AG09309 (cell line): Measurements from ENCODE around the gene TSPAN14.

Experiments used
- DNase-seq: peaks from one replicate; pipeline ENCODE4 v3.0.0-alpha.2; 2010; ENCODE audit warnings: low read depth
- H3K4me3 ChIP-seq: 2 replicates; pipeline ENCODE4 v1.5.1; 2011; ENCODE audit warnings: mild to moderate bottlenecking, low read depth, low read length, moderate library complexity; ENCODE audit not compliant: control insufficient read depth
- TF ChIP-seq, protein P1 (sequence below): IDR thresholded peaks from 2 replicates; pipeline ENCODE4 v1.5.1; 2011; ENCODE audit warnings: mild to moderate bottlenecking, low read depth, low read length, inconsistent platforms; ENCODE audit not compliant: insufficient read depth, control insufficient read depth; ENCODE audit errors: missing control alignments

Gene TSPAN14

DNA sequence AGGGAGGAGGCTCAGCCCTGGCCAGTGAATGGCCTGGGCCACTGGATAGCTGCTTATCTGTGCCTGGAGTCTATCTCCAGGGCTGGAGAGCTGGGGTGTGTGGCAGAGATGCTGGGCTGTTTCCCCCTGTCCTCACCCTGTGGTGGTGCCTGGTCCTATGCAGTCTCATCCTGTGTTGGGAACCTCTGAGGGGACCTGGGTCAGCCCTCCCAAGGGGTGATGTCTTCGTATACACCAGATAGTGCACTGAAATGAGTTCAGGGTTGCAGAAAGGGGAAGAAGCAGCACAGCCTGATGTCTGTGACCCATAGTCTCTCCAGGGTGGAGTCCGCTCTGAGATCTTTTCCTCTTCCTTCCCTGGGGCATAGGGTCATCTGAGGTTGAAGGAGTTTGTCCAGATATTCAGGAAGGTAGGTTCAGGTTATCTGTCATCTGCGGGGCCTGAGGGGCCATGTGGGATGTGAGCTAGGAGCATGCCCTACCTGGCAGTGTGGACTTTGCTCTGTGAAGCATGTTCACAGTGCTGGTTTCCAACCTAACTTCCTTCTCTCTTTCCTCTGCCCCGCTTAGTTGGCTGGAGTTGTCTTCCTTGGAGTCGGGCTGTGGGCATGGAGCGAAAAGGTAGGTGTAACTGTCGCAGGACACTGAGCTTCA, 50.2 kb downstream of the TSPAN14 start:
- TF ChIP-seq, protein P1, sequence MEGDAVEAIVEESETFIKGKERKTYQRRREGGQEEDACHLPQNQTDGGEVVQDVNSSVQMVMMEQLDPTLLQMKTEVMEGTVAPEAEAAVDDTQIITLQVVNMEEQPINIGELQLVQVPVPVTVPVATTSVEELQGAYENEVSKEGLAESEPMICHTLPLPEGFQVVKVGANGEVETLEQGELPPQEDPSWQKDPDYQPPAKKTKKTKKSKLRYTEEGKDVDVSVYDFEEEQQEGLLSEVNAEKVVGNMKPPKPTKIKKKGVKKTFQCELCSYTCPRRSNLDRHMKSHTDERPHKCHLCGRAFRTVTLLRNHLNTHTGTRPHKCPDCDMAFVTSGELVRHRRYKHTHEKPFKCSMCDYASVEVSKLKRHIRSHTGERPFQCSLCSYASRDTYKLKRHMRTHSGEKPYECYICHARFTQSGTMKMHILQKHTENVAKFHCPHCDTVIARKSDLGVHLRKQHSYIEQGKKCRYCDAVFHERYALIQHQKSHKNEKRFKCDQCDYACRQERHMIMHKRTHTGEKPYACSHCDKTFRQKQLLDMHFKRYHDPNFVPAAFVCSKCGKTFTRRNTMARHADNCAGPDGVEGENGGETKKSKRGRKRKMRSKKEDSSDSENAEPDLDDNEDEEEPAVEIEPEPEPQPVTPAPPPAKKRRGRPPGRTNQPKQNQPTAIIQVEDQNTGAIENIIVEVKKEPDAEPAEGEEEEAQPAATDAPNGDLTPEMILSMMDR = no peak
- no peak for DNase-seq
- no peak overlapping the region for H3K4me3 ChIP-seq

DNA sequence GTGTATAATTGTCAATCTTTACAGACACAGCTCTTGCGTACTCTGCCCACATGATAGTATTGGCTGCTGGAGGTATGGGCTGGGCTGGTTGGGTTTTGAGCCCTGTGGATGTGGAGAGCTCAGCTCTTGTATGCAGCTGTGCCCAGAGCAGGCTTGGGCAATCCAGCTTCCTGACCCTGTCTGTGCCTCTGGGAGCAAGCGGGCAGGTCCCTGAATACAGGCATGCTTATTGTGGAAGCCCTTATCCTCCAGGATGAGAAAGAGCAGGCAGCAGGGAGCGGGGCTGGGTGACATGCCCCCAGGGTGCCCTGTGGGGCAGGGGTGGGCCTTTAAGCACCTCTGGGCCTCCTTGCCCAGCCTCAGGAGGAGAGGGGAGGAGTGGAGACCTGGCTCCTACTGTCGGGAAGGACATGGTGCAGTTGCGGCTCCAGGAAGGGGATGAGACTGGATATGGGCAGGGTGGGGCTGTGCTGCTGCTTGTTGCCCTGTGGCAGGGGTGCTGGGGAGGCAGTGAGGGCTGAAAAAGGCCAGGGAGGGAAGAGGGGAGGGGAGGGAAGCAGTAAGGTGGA, 50.9 kb downstream of the TSPAN14 start:
- DNase-seq = no peak
- no peak overlapping the region for H3K4me3 ChIP-seq
- TF ChIP-seq, protein P1 = no peak

DNA sequence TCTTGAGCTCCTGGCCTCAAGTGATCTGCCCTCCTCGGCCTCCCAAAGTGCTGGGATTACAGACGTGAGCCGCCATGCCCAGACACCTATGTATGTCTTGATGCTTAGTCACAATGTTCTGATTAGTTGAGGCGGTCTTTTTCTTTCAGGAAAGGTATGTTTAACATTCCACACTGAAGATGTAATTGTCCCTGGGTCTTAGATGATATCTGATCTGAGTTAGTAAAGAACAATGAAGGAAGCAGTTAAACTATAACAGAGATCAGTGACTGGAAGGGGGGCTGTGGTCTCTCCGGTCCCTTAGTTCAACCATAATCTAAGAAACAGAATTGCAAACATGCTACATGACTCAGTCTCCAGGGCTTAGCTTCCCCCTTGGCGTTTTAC, 52.1 kb downstream of the TSPAN14 start:
- DNase-seq = no peak
- TF ChIP-seq, protein P1 = no peak
- no peak overlapping the region for H3K4me3 ChIP-seq

DNA sequence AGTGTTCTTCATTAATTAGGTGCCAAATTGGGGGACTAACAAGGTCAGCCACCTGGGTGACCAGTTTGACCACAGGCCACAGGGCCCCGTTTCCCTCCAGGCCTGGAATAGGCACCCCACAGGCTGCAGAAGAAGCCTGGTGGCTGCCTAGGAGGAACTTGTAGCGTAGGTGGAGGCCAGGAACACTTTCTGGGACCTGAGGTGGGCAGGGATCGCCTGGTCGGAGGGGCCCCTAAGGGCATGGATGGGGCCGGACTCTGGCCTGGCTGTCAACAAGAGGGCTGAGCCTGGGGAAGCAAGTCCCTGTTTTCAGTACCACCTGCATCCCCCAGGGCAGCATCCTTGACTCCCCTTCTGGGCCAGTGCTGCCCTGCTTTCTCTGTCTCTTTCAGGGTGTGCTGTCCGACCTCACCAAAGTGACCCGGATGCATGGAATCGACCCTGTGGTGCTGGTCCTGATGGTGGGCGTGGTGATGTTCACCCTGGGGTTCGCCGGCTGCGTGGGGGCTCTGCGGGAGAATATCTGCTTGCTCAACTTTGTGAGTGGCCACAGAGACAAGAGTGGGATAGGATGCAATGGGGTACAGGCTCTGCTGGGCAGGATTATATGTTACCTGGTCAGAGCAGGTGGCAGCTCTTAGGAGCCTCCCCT, 52.9 kb downstream of the TSPAN14 start:
- no peak overlapping the region for H3K4me3 ChIP-seq
- no peak for DNase-seq
- TF ChIP-seq, protein P1 = no peak

DNA sequence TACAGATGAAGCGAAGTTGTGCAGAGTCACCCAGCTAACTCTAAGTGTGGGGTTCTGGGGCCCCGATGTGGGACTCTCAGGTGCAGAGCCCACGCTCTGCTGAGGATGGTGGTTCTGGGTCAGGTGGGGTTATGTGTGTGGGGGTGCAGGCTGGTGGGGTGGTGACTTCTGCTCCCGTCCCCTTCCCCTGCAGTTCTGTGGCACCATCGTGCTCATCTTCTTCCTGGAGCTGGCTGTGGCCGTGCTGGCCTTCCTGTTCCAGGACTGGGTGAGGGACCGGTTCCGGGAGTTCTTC, 54.9 kb downstream of the TSPAN14 start:
- no peak for DNase-seq
- H3K4me3 ChIP-seq = no peak overlapping the region
- TF ChIP-seq, protein P1 = no peak

DNA sequence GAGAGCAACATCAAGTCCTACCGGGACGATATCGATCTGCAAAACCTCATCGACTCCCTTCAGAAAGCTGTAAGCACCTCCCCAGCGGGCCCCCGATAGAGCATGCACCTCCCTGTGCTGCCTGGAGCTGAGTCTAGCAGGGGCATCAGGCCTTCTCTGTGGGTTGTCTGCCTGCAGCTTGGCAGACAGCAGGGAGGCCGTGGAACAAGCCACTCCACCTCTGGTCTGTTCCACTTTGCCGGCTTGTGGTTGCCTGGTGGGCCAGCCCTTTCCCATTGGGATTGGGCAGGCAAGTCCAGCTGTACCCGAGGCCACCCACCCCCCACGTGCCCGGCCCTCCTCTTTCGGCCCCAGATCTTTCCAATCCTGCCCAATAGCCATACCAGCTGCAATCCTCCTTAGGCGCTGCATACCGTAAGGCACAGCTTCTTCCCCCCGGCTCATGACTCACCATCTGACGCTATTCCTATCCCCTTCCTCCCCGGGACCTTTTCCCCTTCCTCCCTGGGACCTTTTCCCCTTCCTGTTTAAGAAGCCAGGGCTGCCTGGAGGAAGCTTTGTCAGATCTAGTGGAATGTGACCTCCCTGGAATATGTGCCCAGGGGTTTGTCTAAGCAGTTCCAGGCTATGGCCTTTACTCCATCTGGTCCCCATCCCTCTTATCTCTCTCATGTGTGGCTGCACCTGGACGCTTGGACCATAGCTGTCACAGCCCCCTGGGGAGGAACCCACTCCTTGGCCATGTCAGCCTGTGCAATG, 55.5 kb downstream of the TSPAN14 start:
- TF ChIP-seq, protein P1 = no peak
- no peak overlapping the region for H3K4me3 ChIP-seq
- DNase-seq = no peak
